Astrocyte (in vitro differentiated cells and primary cell): ENCODE data around the gene ALOX15.

Experiments
- EZH2 ChIP-seq: IDR thresholded peaks from 2 replicates; pipeline ENCODE4 v1.6.1; 2012; ENCODE audit warnings: mild to moderate bottlenecking, low read length, inconsistent platforms; ENCODE audit not compliant: insufficient read depth
- TF ChIP-seq, protein P1 (sequence below): IDR thresholded peaks from 2 replicates; pipeline ENCODE4 v1.5.1; 2011; ENCODE audit warnings: low read depth, mild to moderate bottlenecking, inconsistent platforms, low read length, moderate library complexity; ENCODE audit not compliant: insufficient read depth

DNA sequence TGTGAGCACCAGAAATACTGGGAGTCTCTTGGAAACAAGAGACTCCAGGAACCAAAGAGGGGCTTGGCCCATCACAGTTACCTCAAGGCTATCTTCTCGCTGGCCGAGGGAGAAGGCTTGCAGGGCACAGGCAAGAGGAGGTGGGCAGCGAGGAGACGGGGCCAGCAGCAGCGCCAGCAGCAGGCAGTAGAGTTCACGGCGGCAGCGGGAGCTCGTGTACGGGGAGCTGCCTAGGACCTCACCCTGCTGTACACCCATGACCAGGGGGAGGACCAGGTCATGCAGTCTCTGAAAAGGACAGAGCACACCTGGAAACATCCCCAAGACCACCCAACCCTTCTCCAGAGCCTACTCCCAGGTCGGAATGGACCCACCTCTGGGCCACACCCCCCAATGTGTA is 31.7 kb upstream of the ALOX15 start:
- TF ChIP-seq, protein P1, sequence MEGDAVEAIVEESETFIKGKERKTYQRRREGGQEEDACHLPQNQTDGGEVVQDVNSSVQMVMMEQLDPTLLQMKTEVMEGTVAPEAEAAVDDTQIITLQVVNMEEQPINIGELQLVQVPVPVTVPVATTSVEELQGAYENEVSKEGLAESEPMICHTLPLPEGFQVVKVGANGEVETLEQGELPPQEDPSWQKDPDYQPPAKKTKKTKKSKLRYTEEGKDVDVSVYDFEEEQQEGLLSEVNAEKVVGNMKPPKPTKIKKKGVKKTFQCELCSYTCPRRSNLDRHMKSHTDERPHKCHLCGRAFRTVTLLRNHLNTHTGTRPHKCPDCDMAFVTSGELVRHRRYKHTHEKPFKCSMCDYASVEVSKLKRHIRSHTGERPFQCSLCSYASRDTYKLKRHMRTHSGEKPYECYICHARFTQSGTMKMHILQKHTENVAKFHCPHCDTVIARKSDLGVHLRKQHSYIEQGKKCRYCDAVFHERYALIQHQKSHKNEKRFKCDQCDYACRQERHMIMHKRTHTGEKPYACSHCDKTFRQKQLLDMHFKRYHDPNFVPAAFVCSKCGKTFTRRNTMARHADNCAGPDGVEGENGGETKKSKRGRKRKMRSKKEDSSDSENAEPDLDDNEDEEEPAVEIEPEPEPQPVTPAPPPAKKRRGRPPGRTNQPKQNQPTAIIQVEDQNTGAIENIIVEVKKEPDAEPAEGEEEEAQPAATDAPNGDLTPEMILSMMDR, result no peak
- TF ChIP-seq EZH2, result no peak
